WERI-Rb-1 (cell line): ENCODE measurements around the gene ANXA2.

Source experiments
- DNase-seq: peaks from one replicate; pipeline ENCODE4 v3.0.0-alpha.2; 2020
- H3K27ac ChIP-seq: fragments of 250-450 bp; sonication (Bioruptor Pico); 2 replicates; pipeline ENCODE4 v1.5.1; 2020; ENCODE audit warnings: mild to moderate bottlenecking, moderate library complexity
- H3K27me3 ChIP-seq: fragments of 250-450 bp; sonication (Bioruptor Pico); 2 replicates; pipeline ENCODE4 v1.5.1; 2021; ENCODE audit warnings: mild to moderate bottlenecking, low read depth, moderate library complexity; ENCODE audit not compliant: insufficient read depth, severe bottlenecking
- H3K36me3 ChIP-seq: fragments of 250-450 bp; sonication (Bioruptor Pico); 2 replicates; pipeline ENCODE4 v1.5.1; 2020; ENCODE audit warnings: mild to moderate bottlenecking, moderate library complexity
- H3K4me3 ChIP-seq: 2 replicates; pipeline ENCODE4 v1.5.1; 2011; ENCODE audit warnings: low read depth, mild to moderate bottlenecking, control low read depth, low read length
- H3K9me3 ChIP-seq: fragments of 250-450 bp; sonication (Bioruptor Pico); 2 replicates; pipeline ENCODE4 v1.5.1; 2021; ENCODE audit warnings: mild to moderate bottlenecking, moderate library complexity; ENCODE audit not compliant: severe bottlenecking
- CTCF ChIP-seq: IDR thresholded peaks from 2 replicates; pipeline ENCODE4 v1.5.1; 2011; ENCODE audit warnings: low read depth, mild to moderate bottlenecking, control low read depth, inconsistent platforms, low read length

ANXA2 gene

GRCh38 chr15:60399246-60399915, 1.6 kb upstream of the ANXA2 start:
- DNase-seq, result no peak
- Histone ChIP-seq H3K9me3 (no peaks in the 10 kb centered on the region), H3K27me3 (no peaks in the 10 kb centered on the region), H3K36me3 (no peaks in the 10 kb centered on the region), H3K27ac (no peak overlapping the region), H3K4me3 (no peak overlapping the region)
- TF ChIP-seq CTCF, result no peak

GRCh38 chr15:60396958-60397771, 621 bp downstream of the ANXA2 start:
- H3K36me3 ChIP-seq, result no peaks in the 10 kb centered on the region
- H3K4me3 ChIP-seq, result peak overlapping the region; percentile 55
- H3K27ac ChIP-seq, result no peak overlapping the region
- H3K27me3 ChIP-seq, result no peaks in the 10 kb centered on the region
- DNase-seq, result no peak
- H3K9me3 ChIP-seq, result no peaks in the 10 kb centered on the region
- no peak for TF ChIP-seq CTCF

GRCh38 chr15:60396560-60396957, 1.2 kb downstream of the ANXA2 start:
- Histone ChIP-seq H3K9me3 (no peaks in the 10 kb centered on the region), H3K27ac (no peak overlapping the region), H3K36me3 (no peaks in the 10 kb centered on the region), H3K27me3 (no peaks in the 10 kb centered on the region), H3K4me3 (no peak overlapping the region)
- no peak for DNase-seq
- TF ChIP-seq CTCF, result no peak

GRCh38 chr15:60396100-60396499, 1.7 kb downstream of the ANXA2 start:
- Histone ChIP-seq H3K4me3 (no peak overlapping the region), H3K36me3 (no peaks in the 10 kb centered on the region), H3K27ac (no peak overlapping the region)

GRCh38 chr15:60395276-60396011, 2.3 kb downstream of the ANXA2 start:
- Histone ChIP-seq H3K27me3 (no peaks in the 10 kb centered on the region), H3K27ac (no peak overlapping the region), H3K9me3 (no peaks in the 10 kb centered on the region), H3K36me3 (no peaks in the 10 kb centered on the region), H3K4me3 (no peak overlapping the region)
- DNase-seq, result no peak
- TF ChIP-seq CTCF, result no peak

More at GRCh38 chr15:60396100-60396499, 1.7 kb downstream of the ANXA2 start:
- H3K9me3 ChIP-seq, result no peaks in the 10 kb centered on the region
- no peak for DNase-seq
- no peaks in the 10 kb centered on the region for H3K27me3 ChIP-seq
- no peak for TF ChIP-seq CTCF
